ENCODE results near the gene TAF5. TPM values are rescaled to one million over a fixed set of nuclear protein-coding genes. Genes with fewer than 3 reads are reported as not detected.

Gene TAF5
- total and polyA plus RNA-seq, 2 donors (not counting 1 experiment from before 2014, with no cell fraction given) = 2.4 to 5.5 TPM

- Mint-ChIP-seq H3K4me3 (no peak overlapping the region), H3K27ac (no peak overlapping the region), H3K27me3 (no peaks in the 10 kb centered on the region), H3K4me1 (no peaks in the 10 kb centered on the region), H3K9me3 (ENCODE audit: insufficient read depth) (no peaks in the 10 kb centered on the region)
- no peak for ATAC-seq (ENCODE audit: low read depth)
- intact Hi-C loops (cut with micrococcal nuclease) = no loop called here
- no peak for DNase-seq
- no CpG with 5 or more reads among the region's 2 CpGs for whole genome bisulfite sequencing (ENCODE audit: insufficient coverage)
- Histone ChIP-seq H2AFZ (ENCODE audit: insufficient read depth, low read depth, low read length, poor library complexity, severe bottlenecking) (no peak overlapping the region), H4K20me1 (ENCODE audit: control insufficient read depth, insufficient read depth, low read length, poor library complexity, severe bottlenecking) (no peaks in the 10 kb centered on the region), H3K27ac (ENCODE audit: low read length in 2 of 2) (no peak overlapping the region), H3K4me2 (replicated peaks; ENCODE audit: low read depth, low read length, poor library complexity, severe bottlenecking) (no peak overlapping the region), H3K4me3 (ENCODE audit: control extremely low read depth in 1 of 5, extremely low read depth in 1 of 5, insufficient read depth in 1 of 5, low read depth in 2 of 5, low read length in 4 of 5) (no peak overlapping the region), H3K9ac (ENCODE audit: low read length) (no peak overlapping the region), H3K36me3 (replicated peaks in 1 of 2; ENCODE audit: control extremely low read depth in 1 of 2, control insufficient read depth in 1 of 2, extremely low read depth in 1 of 2, insufficient read depth in 2 of 2, low read length in 1 of 2) (peaks cover 13 to 81% of the 10 kb centered on the region in 2 experiments), H3K79me2 (ENCODE audit: control insufficient read depth, insufficient read depth, low read length) (peaks cover 3% of the 10 kb centered on the region), H3K4me1 (ENCODE audit: control insufficient read depth in 2 of 2, insufficient read depth in 2 of 2, low read length in 2 of 2) (no peaks in the 10 kb centered on the region), H3K27me3 (replicated peaks in 1 of 4; ENCODE audit: control extremely low read depth in 1 of 4, control insufficient read depth in 3 of 4, insufficient read depth in 4 of 4, low read length in 3 of 4) (no peaks in the 10 kb centered on the region), H3K9me3 (ENCODE audit: control extremely low read depth in 1 of 3, control insufficient read depth in 2 of 3, insufficient read depth in 1 of 3, low read length in 2 of 3) (no peaks in the 10 kb centered on the region)
- TF ChIP-seq EZH2 (IDR thresholded peaks at IDR 0.05; ENCODE audit: borderline replicate concordance, insufficient read depth, low read depth, low read length, poor library complexity, severe bottlenecking) (no peak), CTCF (IDR thresholded peaks at IDR 0.05) (no peak)
- CTCF ChIA-PET = interaction anchor here (3.3 to 10.5 kb wide), 2 partner anchors 75 to 179 kb away, joined by 10 to 345 read pairs; partner anchors contain the start of gene NEURL1
- POLR2A ChIA-PET = no interaction called here
These were observed 45.8 kb downstream of the TAF5 start for GRCh38 chr10:103413564-103413963.

DNA sequence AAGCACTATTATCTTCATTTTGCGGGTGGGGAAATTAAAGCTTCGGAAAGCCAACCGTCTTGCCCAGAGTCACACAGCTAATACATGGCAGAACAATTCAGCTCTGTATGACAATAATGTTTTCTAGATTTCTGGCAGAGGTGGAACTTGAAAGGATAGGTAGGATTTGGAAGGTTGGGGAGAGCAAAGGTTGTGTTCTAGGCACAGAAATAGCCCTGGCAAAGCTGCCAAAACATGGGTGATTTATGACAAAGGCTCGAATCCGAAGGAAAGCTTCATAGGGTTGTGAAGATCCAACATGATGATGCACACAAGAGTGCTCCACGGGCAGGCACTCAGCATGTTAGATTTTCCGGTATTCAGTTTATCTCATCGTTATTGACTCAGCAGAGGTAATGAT lies 47.8 kb downstream of the TAF5 start:
- no peaks in the 10 kb centered on the region for H3K9me3 ChIP-seq (ENCODE audit: control extremely low read depth in 1 of 3, control insufficient read depth in 2 of 3, insufficient read depth in 1 of 3, low read length in 2 of 3)
- intact Hi-C loops (cut with micrococcal nuclease) = no loop called here
- TF ChIP-seq CTCF (IDR thresholded peaks at IDR 0.05) (no peak), EZH2 (IDR thresholded peaks at IDR 0.05; ENCODE audit: borderline replicate concordance, insufficient read depth, low read depth, low read length, poor library complexity, severe bottlenecking) (no peak)
- H3K4me1 ChIP-seq (ENCODE audit: control insufficient read depth in 2 of 2, insufficient read depth in 2 of 2, low read length in 2 of 2) = no peaks in the 10 kb centered on the region
- no peaks in the 10 kb centered on the region for H3K27me3 Mint-ChIP-seq
- H3K9ac ChIP-seq (ENCODE audit: low read length) = no peak overlapping the region
- H3K27ac ChIP-seq (ENCODE audit: low read length in 2 of 2) = no peak overlapping the region
- DNase-seq (no peak), ATAC-seq (ENCODE audit: low read depth) (no peak)
- H3K27me3 ChIP-seq (replicated peaks in 1 of 4; ENCODE audit: control extremely low read depth in 1 of 4, control insufficient read depth in 3 of 4, insufficient read depth in 4 of 4, low read length in 3 of 4) = no peaks in the 10 kb centered on the region
- H3K79me2 ChIP-seq (ENCODE audit: control insufficient read depth, insufficient read depth, low read length) = peaks cover 3% of the 10 kb centered on the region
- peaks cover 9 to 86% of the 10 kb centered on the region in 2 experiments for H3K36me3 ChIP-seq (replicated peaks in 1 of 2; ENCODE audit: control extremely low read depth in 1 of 2, control insufficient read depth in 1 of 2, extremely low read depth in 1 of 2, insufficient read depth in 2 of 2, low read length in 1 of 2)
- H4K20me1 ChIP-seq (ENCODE audit: control insufficient read depth, insufficient read depth, low read length, poor library complexity, severe bottlenecking) = no peaks in the 10 kb centered on the region
- ChIA-PET CTCF (interaction anchor here (0.6 to 10.5 kb wide), 17 partner anchors 10 to 271 kb away, joined by 3 to 345 read pairs (median 5); partner anchors contain the start of genes ATP5MK, CALHM1, CALHM2 and CALHM3), POLR2A (interaction anchor here (0.8 kb wide), 1 partner anchor 9 kb away, joined by 3 read pairs; no protein-coding TSS in a partner anchor)
- no peak overlapping the region for H3K4me3 ChIP-seq (ENCODE audit: control extremely low read depth in 1 of 5, extremely low read depth in 1 of 5, insufficient read depth in 1 of 5, low read depth in 2 of 5, low read length in 4 of 5)
- H3K9me3 Mint-ChIP-seq (ENCODE audit: insufficient read depth) = no peaks in the 10 kb centered on the region
- H2AFZ ChIP-seq (ENCODE audit: insufficient read depth, low read depth, low read length, poor library complexity, severe bottlenecking) = no peak overlapping the region
- 97% methylated on average over 5 of the region's 8 CpGs for WGBS (ENCODE audit: insufficient coverage)
- H3K4me2 ChIP-seq (replicated peaks; ENCODE audit: low read depth, low read length, poor library complexity, severe bottlenecking) = no peak overlapping the region
- H3K4me3 Mint-ChIP-seq = no peak overlapping the region
- H3K27ac Mint-ChIP-seq = no peak overlapping the region
- H3K4me1 Mint-ChIP-seq = no peaks in the 10 kb centered on the region
